Activated naive CD4-positive, alpha-beta T cell treated with anti-CD3 and anti-CD28 coated beads, Interleukin-2, amount 50 U/mL, for 72 hours (primary cell): ENCODE results near the gene RPAIN. TPM values are rescaled to one million over a fixed set of nuclear protein-coding genes. Genes with fewer than 3 reads are reported as not detected.
"Not testable (repeated sequence)": the region's sequence is repeated elsewhere in the genome, so short reads cannot be mapped to it uniquely, and the experiment has no call there.

Experiments
- ATAC-seq, 2 donors: fragments of 150-1000 bp; cut with Tn5 transposase; 2 replicates each; pipeline ENCODE4 v1.10.0; 2021; ENCODE audit warnings: mild to moderate bottlenecking in 2 of 2, moderate library complexity in 2 of 2
- DNase-seq, 2 donors: peaks; one replicate each; pipeline ENCODE4 v3.0.0; 2021 to 2022; ENCODE audit warnings: low spot score in 2 of 2
- H3K27ac Mint-ChIP-seq, 2 donors: one replicate each; pipeline ENCODE4 v1.8.0; 2022; ENCODE audit warnings: mild to moderate bottlenecking in 2 of 2, mixed read lengths in 2 of 2
- H3K36me3 Mint-ChIP-seq, 2 donors: one replicate each; pipeline ENCODE4 v1.8.0; 2022; ENCODE audit warnings: mixed read lengths in 2 of 2
- H3K9me3 Mint-ChIP-seq, 2 donors: one replicate each; pipeline ENCODE4 v1.8.0; 2022; ENCODE audit warnings: mixed read lengths in 2 of 2
- total RNA-seq, 2 donors: library from RNA; stranded (reverse); gene quantifications; one replicate each; pipeline ENCODE4 v1.2.3, GENCODE V29; 2022

The RPAIN gene
- total RNA-seq, 2 donors from 2014 or later: 49.1 to 61.3 TPM

DNA sequence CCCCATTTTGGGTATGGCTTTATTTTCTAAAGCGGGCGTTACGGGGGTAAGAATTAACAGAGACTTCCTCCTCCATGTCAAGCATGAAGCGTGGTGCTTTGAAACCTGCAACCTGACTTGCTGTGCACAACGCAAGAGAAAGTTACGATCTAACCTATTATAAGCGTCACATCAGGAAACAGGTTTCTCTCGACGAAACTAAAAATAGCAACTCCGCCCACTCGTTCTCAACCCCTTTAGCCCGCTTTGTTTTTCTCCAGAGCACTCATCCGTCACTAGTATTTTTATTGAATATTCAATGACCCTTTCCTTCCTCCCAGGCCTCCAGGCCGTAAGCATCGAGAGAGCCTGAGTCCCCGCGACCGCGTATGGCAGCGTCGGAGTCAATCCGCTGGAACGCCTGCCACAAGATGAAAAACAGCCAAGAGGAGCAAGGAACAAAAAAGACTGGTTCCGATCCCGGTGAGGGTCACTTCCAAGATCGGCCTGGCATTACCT is 1.1 kb upstream of the RPAIN start:
- peak overlapping the region; percentile 98 to 99 for H3K27ac Mint-ChIP-seq
- ATAC-seq (peak; percentile 40 to 46), DNase-seq (peak; percentile 51 to 63)
- H3K36me3 Mint-ChIP-seq: peaks cover 29 to 36% of the 10 kb centered on the region in 2 donors
- H3K9me3 Mint-ChIP-seq: no peaks in the 10 kb centered on the region

DNA sequence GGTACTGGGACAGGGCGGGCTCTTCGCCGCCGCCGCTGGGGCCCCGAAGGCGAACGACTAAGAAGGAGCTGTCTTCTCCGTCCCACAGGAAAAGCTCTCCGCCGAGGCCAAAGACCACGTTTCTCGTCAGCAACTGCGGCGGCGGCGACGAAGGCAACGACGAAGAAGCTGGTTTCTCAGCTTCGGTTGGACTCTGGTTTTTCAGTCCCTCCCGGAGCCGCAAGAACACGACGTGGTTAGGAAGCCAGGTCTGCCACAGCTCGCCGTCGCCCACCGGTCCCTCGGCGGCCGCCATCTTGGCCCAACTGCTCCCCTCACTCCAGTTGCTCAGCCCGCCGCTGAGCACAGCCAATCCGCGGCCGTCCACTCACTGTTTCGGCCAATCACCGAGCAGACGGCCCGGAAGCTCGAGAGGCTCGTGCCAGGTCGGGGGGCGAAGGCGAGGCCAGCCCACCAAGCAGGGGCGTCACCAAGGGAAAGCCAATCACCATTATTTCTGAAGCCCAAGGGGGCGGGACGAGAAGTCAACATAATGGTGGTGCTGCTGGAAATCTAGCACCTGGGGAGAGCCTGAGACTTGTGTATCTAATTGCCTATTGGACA is 525 bp upstream of the RPAIN start, which contains the start of gene NUP88:
NUP88 (minus strand) TSS at position 307 of the 603 bp plus-strand sequence; CDS start at position 295, 12 bp downstream.
- Mint-ChIP-seq H3K36me3 (peaks cover 29 to 36% of the 10 kb centered on the region in 2 donors), H3K9me3 (no peaks in the 10 kb centered on the region), H3K27ac (peak within 1 kb of the TSS; percentile 98 to 99)
- DNase-seq (peak; percentile 94 to 97), ATAC-seq (peak; percentile 92 to 97)

DNA sequence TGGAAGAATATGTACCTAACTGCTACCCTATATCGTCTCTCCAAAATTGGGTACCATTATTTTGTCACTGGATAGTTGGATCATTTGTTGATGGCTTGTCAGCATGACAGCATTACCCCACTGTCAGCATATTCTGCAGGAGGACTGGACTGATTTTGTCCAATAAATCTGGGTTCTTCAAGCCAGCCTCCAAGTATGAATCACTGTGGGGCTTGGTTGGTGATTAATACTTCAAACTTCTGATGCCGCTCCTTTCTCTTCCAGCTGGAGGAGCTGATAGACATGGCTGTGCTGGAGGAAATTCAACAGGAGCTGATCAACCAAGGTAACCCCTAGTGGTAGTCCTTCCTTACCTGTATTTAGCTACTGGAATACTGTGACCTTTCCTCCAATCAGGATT is 2.5 kb downstream of the RPAIN start:
- ATAC-seq: no peak
- H3K27ac Mint-ChIP-seq: no peak overlapping the region
- no peak for DNase-seq
- no peaks in the 10 kb centered on the region for H3K9me3 Mint-ChIP-seq
- H3K36me3 Mint-ChIP-seq: peaks cover 33 to 38% of the 10 kb centered on the region in 2 donors

DNA sequence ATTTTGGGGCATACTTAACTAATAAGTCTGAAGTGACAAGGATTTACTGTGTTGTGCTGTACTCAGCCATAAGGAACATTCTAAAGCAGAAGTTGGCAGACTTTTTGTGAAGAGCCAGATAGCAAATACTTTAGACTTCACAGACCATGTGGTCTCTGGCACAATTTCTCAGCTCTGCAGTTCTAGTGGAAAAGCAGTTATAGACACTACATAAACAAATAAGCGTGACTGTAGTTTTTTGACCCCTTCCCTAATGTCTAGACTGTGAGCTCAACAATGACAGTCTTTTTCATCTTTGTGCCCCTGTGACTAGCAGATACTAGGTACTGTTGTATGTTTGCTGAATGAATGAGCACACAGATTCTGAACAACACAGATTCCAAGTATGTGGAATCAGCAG is 4.9 kb downstream of the RPAIN start:
- ATAC-seq (no peak), DNase-seq (no peak)
- H3K36me3 Mint-ChIP-seq: peaks cover 24 to 36% of the 10 kb centered on the region in 2 donors
- H3K27ac Mint-ChIP-seq: peak overlapping the region; percentile 15 to 25
- no peaks in the 10 kb centered on the region for H3K9me3 Mint-ChIP-seq

GRCh38 chr17:5425826-5426225 is 5.8 kb downstream of the RPAIN start:
- Mint-ChIP-seq H3K27ac (peak overlapping the region in 1 of 2 donors; percentile 15), H3K36me3 (peaks cover 15 to 33% of the 10 kb centered on the region in 2 donors), H3K9me3 (no peaks in the 10 kb centered on the region)
- DNase-seq (no peak), ATAC-seq (no peak)

DNA sequence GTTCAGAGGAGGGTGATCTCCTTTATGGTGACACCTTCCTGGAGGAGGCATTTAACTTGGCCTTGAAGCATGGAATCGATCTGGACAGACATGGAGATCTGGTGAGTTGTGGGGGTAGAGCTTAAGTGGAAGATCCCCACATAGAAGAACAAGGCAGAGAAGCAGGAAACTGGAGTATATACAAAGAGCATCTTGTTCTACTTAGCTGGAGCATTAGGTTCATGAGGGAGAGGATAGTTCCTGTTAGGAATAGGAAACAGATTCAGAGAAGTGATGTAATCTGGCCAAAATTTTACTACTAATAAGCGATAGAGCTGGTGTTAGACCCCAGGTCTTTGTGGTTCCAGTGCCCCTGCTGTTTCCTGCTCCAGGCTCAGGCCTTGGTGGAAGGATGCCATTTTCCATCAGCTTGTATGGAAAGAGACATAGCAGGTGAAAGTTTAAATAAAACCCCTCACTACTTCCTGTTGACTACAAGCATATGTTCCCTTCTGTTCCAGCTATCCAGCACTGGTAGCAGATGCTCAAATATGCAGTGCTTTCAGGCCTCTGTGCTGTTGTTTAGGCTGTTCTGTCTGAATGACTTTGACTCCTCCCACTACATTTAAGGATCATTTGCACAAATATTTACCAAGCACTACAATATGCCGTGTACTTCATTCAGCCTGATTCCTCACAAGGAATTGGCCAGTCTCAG is 9.4 kb downstream of the RPAIN start:
- DNase-seq (no peak), ATAC-seq (no peak)
- peaks cover 11 to 24% of the 10 kb centered on the region in 2 donors for H3K36me3 Mint-ChIP-seq
- peak overlapping the region in 1 of 2 donors; percentile 75 for H3K27ac Mint-ChIP-seq
- H3K9me3 Mint-ChIP-seq: no peaks in the 10 kb centered on the region

DNA sequence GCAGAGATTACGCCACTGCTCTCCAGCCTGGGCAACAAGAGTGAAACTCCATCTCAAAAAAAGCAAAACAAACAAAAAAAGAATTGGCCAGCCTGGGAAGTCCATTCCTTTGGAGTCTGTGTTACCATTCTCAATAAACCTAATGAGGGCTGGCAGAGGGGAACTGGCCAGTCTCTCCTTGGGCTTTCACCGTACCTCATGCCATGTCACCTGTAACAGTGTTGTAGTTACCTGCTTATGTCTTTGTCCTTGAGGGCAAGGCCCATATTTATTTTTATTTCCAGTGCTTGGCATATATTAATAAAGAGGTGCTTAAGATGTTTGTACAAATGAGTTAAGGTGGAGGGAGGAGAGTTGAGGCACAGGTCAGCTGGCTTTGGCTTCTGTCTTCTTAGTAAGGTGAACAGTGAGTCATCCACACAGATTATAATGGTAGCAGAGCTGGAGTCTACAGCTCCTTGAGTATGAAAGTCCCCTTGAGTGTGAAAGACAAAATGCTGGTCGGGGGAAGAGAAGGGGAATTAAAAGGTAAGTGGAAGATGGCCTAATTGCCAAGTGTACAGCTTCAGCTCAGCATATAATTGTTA is 10.5 kb downstream of the RPAIN start:
- ATAC-seq (no peak), DNase-seq (no peak)
- H3K36me3 Mint-ChIP-seq: peaks cover 14 to 29% of the 10 kb centered on the region in 2 donors
- peak overlapping the region; percentile 65 to 82 for H3K27ac Mint-ChIP-seq
- no peaks in the 10 kb centered on the region for H3K9me3 Mint-ChIP-seq

DNA sequence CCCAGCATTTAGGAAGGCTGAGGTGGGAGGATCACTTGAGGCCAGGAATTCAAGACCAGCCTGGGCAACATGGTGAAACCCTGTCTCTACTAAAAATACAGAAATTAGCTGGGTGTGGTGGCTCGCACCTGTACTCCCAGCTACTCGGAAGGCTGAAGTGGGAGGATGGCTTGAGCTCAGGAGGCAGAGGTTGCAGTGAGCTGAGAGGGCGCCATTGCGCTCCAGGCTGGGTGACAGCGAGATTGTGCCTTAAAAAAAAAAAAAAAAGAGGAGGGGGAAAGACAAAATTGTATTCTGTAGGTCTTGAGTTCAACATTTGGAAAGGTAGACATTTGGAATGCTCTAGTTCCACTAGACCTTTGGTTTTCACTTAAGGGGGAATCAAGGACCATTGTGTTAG is 11.3 kb downstream of the RPAIN start:
- peaks cover 10 to 25% of the 10 kb centered on the region in 2 donors for H3K36me3 Mint-ChIP-seq
- not testable (repeated sequence) for ATAC-seq, H3K9me3 Mint-ChIP-seq, DNase-seq
- peak overlapping the region; percentile 65 to 82 for H3K27ac Mint-ChIP-seq

- Mint-ChIP-seq H3K9me3 (no peaks in the 10 kb centered on the region), H3K27ac (peak overlapping the region; percentile 65 to 81), H3K36me3 (peaks cover 10 to 33% of the 10 kb centered on the region in 2 donors)
- ATAC-seq (no peak), DNase-seq (no peak)
These were observed 12.1 kb downstream of the RPAIN start for GRCh38 chr17:5431949-5432556.

DNA sequence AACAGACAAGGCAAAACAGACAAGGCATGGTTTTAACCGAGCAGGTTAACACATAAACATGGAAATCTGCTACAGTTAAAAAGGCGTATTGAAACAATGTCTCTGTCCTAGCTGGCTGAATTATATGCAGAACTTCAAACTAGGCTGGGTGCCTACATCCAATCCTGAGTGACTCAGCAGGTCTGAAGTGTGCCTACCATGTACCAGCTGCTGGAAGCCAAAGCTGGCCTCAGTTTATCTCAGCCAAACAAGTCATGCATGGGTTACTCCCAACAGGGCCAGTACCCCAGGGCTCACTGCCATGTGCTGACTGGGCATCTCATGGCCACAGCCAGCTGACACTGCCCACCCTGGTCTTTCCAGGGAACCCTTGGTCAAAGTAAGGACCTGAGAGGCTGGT is 15.0 kb downstream of the RPAIN start:
- peaks cover 18 to 50% of the 10 kb centered on the region in 2 donors for H3K36me3 Mint-ChIP-seq
- no peak for DNase-seq
- ATAC-seq: no peak
- H3K9me3 Mint-ChIP-seq: no peaks in the 10 kb centered on the region
- peak overlapping the region; percentile 76 to 86 for H3K27ac Mint-ChIP-seq

DNA sequence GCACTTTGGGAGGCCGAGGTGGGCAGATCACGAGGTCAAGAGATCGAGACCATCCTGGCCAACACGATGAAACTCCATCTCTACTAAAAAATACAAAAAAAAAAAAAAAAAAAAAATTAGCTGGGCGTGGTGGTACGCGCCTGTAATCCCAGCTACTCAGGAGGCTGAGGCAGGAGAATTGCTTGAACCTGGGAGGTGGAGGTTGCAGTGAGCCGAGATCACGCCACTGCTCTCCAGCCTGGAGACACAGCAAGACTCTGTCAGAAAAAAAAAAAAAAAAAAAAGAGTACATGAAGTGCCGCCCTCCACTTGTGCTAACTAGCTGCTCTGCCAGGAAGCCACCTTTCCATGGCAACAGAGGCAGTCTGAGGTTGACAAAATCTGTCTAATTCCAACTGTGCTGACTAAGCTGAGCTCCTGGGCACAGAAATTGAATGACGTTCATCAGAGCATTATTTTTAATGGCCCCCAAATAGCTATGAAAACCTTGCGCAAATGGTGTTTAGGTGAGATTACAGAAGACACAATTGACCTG is 15.9 kb downstream of the RPAIN start:
- DNase-seq, H3K9me3 Mint-ChIP-seq, ATAC-seq: not testable (repeated sequence)
- H3K27ac Mint-ChIP-seq: peak overlapping the region in 1 of 2 donors; percentile 90
- peaks cover 18 to 45% of the 10 kb centered on the region in 2 donors for H3K36me3 Mint-ChIP-seq

GRCh38 chr17:5437721-5438317 is 17.8 kb downstream of the RPAIN start:
- ATAC-seq (no peak), DNase-seq (no peak)
- peak overlapping the region; percentile 88 to 96 for H3K27ac Mint-ChIP-seq
- H3K36me3 Mint-ChIP-seq: peaks cover 18 to 40% of the 10 kb centered on the region in 2 donors
- no peaks in the 10 kb centered on the region for H3K9me3 Mint-ChIP-seq

GRCh38 chr17:5438716-5439445 is 18.9 kb downstream of the RPAIN start, which contains the start of gene C1QBP:
C1QBP (minus strand) TSS chr17:5439155; CDS start chr17:5439073, 82 bp downstream.
- peak within 1 kb of the TSS; percentile 88 to 96 for H3K27ac Mint-ChIP-seq
- peak; percentile 91 to 98 for ATAC-seq
- peaks cover 18 to 33% of the 10 kb centered on the region in 2 donors for H3K36me3 Mint-ChIP-seq
- no peaks in the 10 kb centered on the region for H3K9me3 Mint-ChIP-seq
- peak; percentile 94 to 98 for DNase-seq

- peak overlapping the region; percentile 84 to 87 for H3K27ac Mint-ChIP-seq
- no peak for DNase-seq
- peaks cover 23 to 37% of the 10 kb centered on the region in 2 donors for H3K36me3 Mint-ChIP-seq
- ATAC-seq: no peak
- H3K9me3 Mint-ChIP-seq: no peaks in the 10 kb centered on the region
These were observed 19.4 kb downstream of the RPAIN start for GRCh38 chr17:5439446-5439764.

- Mint-ChIP-seq H3K36me3 (peaks cover 15 to 26% of the 10 kb centered on the region in 2 donors), H3K9me3 (no peaks in the 10 kb centered on the region), H3K27ac (no peak overlapping the region)
- no peak for ATAC-seq
- no peak for DNase-seq
These were observed 23.7 kb downstream of the RPAIN start for GRCh38 chr17:5443728-5444127.
